Islet of Langerhans (tissue), 1 donor: Measurements from ENCODE around the gene TIMP4.

Source experiments
- FAIRE-seq: peaks from one replicate; lab custom pipeline; 2011; peaks lifted over from hg19 to GRCh38; lab: Jason Lieb, UNC

The TIMP4 gene

GRCh38 chr3:12147049-12147780 is 11.5 kb downstream of the TIMP4 start:
- FAIRE-seq, result no peak

- FAIRE-seq, result no peak
Measured at GRCh38 chr3:12143949-12144504, 14.7 kb downstream of the TIMP4 start.

- FAIRE-seq, result no peak
Measured at GRCh38 chr3:12142476-12142875, 16.2 kb downstream of the TIMP4 start.

GRCh38 chr3:12141350-12141749 is 17.4 kb downstream of the TIMP4 start:
- no peak for FAIRE-seq

GRCh38 chr3:12139111-12139511 is 19.6 kb downstream of the TIMP4 start:
- no peak for FAIRE-seq

GRCh38 chr3:12138044-12138443 is 20.7 kb downstream of the TIMP4 start:
- FAIRE-seq, result no peak

GRCh38 chr3:12136371-12136770 is 22.3 kb downstream of the TIMP4 start:
- no peak for FAIRE-seq

GRCh38 chr3:12135029-12135657 is 23.6 kb downstream of the TIMP4 start:
- no peak for FAIRE-seq

GRCh38 chr3:12132881-12133280 is 25.8 kb downstream of the TIMP4 start:
- no peak for FAIRE-seq

GRCh38 chr3:12131351-12132090 is 27.2 kb downstream of the TIMP4 start:
- no peak for FAIRE-seq

GRCh38 chr3:12127391-12127790 is 31.3 kb downstream of the TIMP4 start:
- FAIRE-seq, result no peak

- FAIRE-seq, result no peak
Measured at GRCh38 chr3:12125772-12126171, 32.9 kb downstream of the TIMP4 start.

- no peak for FAIRE-seq
Measured at GRCh38 chr3:12121466-12121865, 37.2 kb downstream of the TIMP4 start.

- no peak for FAIRE-seq
Measured at GRCh38 chr3:12120374-12121140, 38.2 kb downstream of the TIMP4 start.

GRCh38 chr3:12117473-12117872 is 41.2 kb downstream of the TIMP4 start:
- no peak for FAIRE-seq

GRCh38 chr3:12116870-12117269 is 41.8 kb downstream of the TIMP4 start:
- FAIRE-seq, result no peak

GRCh38 chr3:12115849-12116248 is 42.9 kb downstream of the TIMP4 start:
- FAIRE-seq, result no peak

- FAIRE-seq, result no peak
Measured at GRCh38 chr3:12115104-12115503, 43.6 kb downstream of the TIMP4 start.

- FAIRE-seq, result no peak
Measured at GRCh38 chr3:12114251-12114650, 44.5 kb downstream of the TIMP4 start.

- FAIRE-seq, result no peak
Measured at GRCh38 chr3:12107071-12107713, 51.5 kb downstream of the TIMP4 start.
